ENCODE measurements around the gene ASB9. TPM values are rescaled to one million over a fixed set of nuclear protein-coding genes. Genes with fewer than 3 reads are reported as not detected.

Gene ASB9
- total and polyA plus RNA-seq, 9 of the 15 experiments (the other 6 are each of a cell fraction or from before 2014, with no cell fraction given): 0.27 to 1.7 (median 0.96) TPM

- no peak within 1 kb of the TSS for H3K9ac ChIP-seq (ENCODE audit: insufficient read depth in 1 of 2, low read depth in 2 of 2, low read length in 2 of 2)
- DNase-seq (ENCODE audit: extremely low read depth in 1 of 4, low spot score in 3 of 4) (no peak), ATAC-seq (no peak), FAIRE-seq (no peak)
- H3K4me3 ChIP-seq: no peak within 1 kb of the TSS
- no peaks in the 10 kb centered on the region; a peak in 1 of 5 replicates for H3K27me3 ChIP-seq (ENCODE audit: control insufficient read depth in 2 of 2, insufficient read depth in 2 of 2, low read length in 2 of 2)
- H3K9me3 ChIP-seq (replicated peaks; ENCODE audit: control insufficient read depth, insufficient read depth, low read depth, low read length): no peaks in the 10 kb centered on the region
- BruUV-seq (replicated peaks): no TSS peak
- POLR2A ChIA-PET: no interaction called here
- H3K79me2 ChIP-seq (ENCODE audit: control insufficient read depth, insufficient read depth, low read length): no peaks in the 10 kb centered on the region
- TF ChIP-seq NCOA4 (IDR thresholded peaks at IDR 0.05; ENCODE audit: partially characterized antibody) (no peak), KDM4B (IDR thresholded peaks at IDR 0.05; ENCODE audit: borderline replicate concordance in 2 of 2, low read depth in 1 of 2) (no peak), ZNF77 (CRISPR knock-in tag; IDR thresholded peaks at IDR 0.05) (no peak), POU5F1 (IDR thresholded peaks at IDR 0.05; ENCODE audit: borderline replicate concordance, low read depth, low read length, partially characterized antibody) (no peak), ETS1 (conservative IDR thresholded peaks at IDR 0.05; ENCODE audit: control insufficient read depth, low read depth, low read length) (no peak), RB1 (IDR thresholded peaks at IDR 0.05; ENCODE audit: low read depth) (no peak), KAT8 (IDR thresholded peaks at IDR 0.05; ENCODE audit: low read depth) (no peak), CEBPG (CRISPR knock-in tag; IDR thresholded peaks at IDR 0.05) (no peak), CEBPG (tag; conservative IDR thresholded peaks at IDR 0.05 in 1 of 2, IDR thresholded peaks at IDR 0.05 in 1 of 2) (no peak), ESRRA (IDR thresholded peaks at IDR 0.05; ENCODE audit: borderline replicate concordance, low read depth) (no peak), ZNF140 (CRISPR knock-in tag; IDR thresholded peaks at IDR 0.05) (no peak), MTA2 (IDR thresholded peaks at IDR 0.05; ENCODE audit: low read depth) (no peak), SIN3B (IDR thresholded peaks at IDR 0.05; ENCODE audit: low read depth) (no peak)
- TF ChIP-seq, protein P1, sequence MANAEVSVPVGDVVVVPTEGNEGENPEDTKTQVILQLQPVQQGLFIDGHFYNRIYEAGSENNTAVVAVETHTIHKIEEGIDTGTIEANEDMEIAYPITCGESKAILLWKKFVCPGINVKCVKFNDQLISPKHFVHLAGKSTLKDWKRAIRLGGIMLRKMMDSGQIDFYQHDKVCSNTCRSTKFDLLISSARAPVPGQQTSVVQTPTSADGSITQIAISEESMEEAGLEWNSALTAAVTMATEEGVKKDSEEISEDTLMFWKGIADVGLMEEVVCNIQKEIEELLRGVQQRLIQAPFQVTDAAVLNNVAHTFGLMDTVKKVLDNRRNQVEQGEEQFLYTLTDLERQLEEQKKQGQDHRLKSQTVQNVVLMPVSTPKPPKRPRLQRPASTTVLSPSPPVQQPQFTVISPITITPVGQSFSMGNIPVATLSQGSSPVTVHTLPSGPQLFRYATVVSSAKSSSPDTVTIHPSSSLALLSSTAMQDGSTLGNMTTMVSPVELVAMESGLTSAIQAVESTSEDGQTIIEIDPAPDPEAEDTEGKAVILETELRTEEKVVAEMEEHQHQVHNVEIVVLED (CRISPR knock-in tag; IDR thresholded peaks at IDR 0.05): no peak
- TF ChIP-seq, protein P2, sequence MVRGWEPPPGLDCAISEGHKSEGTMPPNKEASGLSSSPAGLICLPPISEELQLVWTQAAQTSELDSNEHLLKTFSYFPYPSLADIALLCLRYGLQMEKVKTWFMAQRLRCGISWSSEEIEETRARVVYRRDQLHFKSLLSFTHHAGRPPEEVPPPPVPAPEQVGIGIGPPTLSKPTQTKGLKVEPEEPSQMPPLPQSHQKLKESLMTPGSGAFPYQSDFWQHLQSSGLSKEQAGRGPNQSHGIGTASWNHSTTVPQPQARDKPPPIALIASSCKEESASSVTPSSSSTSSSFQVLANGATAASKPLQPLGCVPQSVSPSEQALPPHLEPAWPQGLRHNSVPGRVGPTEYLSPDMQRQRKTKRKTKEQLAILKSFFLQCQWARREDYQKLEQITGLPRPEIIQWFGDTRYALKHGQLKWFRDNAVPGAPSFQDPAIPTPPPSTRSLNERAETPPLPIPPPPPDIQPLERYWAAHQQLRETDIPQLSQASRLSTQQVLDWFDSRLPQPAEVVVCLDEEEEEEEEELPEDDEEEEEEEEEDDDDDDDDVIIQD (CRISPR knock-in tag; IDR thresholded peaks at IDR 0.05): no peak
- no peak within 1 kb of the TSS for H3K27ac ChIP-seq (ENCODE audit: extremely low read depth, low read depth, low read length)
- no peaks in the 10 kb centered on the region for H3K9me1 ChIP-seq (ENCODE audit: control insufficient read depth, insufficient read depth, low read length)
- peaks cover 3% of the 10 kb centered on the region; the same call in 1 of the 3 replicates for H3K36me3 ChIP-seq (ENCODE audit: control insufficient read depth, insufficient read depth, low read length)
- 6% methylated on average over 3 of the region's 3 CpGs for WGBS (ENCODE audit: insufficient coverage, low coverage, missing lambda C conversion rate)
- intact Hi-C loops (cut with micrococcal nuclease): no loop called here
- H3K4me1 ChIP-seq (replicated peaks in 1 of 2; ENCODE audit: control insufficient read depth in 2 of 2, insufficient read depth in 2 of 2, low read length in 2 of 2): no peaks in the 10 kb centered on the region
- no peak within 1 kb of the TSS for H3K4me2 ChIP-seq (ENCODE audit: insufficient read depth, low read length)
- in situ Hi-C loops (cut with MboI): no loop called here
- CTCF ChIA-PET (ENCODE audit: low intra/inter-chr PET ratio): no interaction called here
- no peaks in the 10 kb centered on the region for H4K20me1 ChIP-seq (replicated peaks; ENCODE audit: control insufficient read depth, insufficient read depth, low read length)
- H2AFZ ChIP-seq (ENCODE audit: low read depth, low read length): no peak within 1 kb of the TSS
Observed at GRCh38 chrX:15315509-15315908, 45.6 kb upstream of the ASB9 start, which contains the start of gene ASB11. ASB11 (minus strand) TSS chrX:15315640; CDS start chrX:15315605, 35 bp downstream.

Data from K562 (cell line).